AG09319 (cell line): Measurements from ENCODE around the gene RAVER1.
"Not testable (repeated sequence)": the region's sequence is repeated elsewhere in the genome, so short reads cannot be mapped to it uniquely, and the experiment has no call there.

Experiments used
- DNase-seq: peaks from one replicate; pipeline ENCODE4 v3.0.0-alpha.2; 2010; ENCODE audit warnings: low read depth; ENCODE audit errors: extremely low read depth
- CTCF ChIP-seq: IDR thresholded peaks from 2 replicates; pipeline ENCODE4 v1.5.1; 2011; ENCODE audit warnings: low read depth, mild to moderate bottlenecking, inconsistent platforms, low read length, moderate library complexity

The RAVER1 gene

GRCh38 chr19:10372690-10373089 lies 39.4 kb upstream of the RAVER1 start:
- no peak for DNase-seq
- TF ChIP-seq CTCF = no peak

- DNase-seq = no peak
- TF ChIP-seq CTCF = no peak
Observed at GRCh38 chr19:10368101-10368803, 34.9 kb upstream of the RAVER1 start.

DNA sequence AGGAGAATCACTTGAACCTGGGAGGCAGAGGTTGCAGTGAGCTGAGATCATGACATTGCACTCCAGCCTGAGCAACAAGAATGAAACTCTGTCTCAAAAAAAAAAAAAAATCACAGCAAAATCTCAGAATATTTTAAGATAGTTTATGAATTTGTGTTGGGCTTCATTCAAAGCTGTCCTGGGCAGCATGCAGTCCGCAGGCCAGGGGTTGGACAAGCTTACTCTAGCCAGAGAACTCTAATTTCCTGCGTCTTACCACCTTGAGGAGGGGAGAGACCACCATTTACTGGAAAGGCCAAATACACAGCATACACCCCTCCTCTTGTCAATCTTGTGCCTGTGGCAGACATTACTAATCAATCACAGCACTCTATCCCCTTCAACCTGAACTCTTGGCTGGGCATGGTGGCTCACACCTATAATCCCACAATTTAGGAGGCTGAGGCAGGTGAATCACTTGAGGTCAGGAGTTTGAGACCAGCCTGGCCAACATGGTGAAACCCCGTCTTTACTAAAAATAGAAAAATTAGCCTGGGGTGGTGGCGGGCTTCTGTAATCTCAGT lies 33.7 kb upstream of the RAVER1 start:
- DNase-seq = not testable (repeated sequence)

DNA sequence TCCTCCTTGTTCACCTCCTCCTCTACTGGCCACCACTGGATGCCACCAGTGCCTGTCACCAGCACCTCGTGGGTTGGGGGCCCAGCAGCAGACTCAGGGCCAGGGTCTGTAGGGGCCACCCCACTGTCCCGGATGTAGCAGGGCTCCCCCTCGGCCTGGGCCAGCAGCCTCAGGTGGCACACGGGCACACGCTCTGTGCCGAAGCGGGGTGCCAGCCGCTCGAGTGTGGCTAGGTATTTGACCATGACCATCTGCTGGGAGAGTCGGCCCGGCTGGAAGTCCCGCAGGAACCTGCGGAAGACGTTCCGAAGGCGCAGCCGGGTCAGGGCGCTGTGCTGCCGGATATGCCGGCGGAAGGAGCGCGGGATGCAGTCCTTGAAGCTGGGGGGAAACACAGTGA lies 32.2 kb upstream of the RAVER1 start:
- no peak for TF ChIP-seq CTCF
- DNase-seq = no peak

DNA sequence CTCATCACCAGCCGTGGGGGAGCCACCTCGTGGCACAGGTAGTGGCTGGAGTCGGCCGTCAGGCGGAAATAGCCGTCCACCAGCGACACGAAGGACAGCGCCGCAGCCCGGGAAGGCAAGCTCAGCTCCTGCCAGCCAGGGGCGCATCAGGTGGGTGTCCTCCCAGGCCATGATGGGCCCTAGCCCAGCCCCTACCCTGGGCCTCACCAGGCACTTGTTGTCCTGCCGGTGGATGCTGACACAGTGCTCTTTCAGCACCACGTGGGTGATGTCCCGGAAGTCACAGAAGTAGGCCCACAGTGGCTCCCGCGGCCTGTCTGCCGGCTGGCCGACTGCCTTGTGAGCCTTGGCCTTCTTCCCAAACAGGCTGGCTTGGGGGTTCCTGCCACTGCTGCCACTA lies 31.3 kb upstream of the RAVER1 start:
- no peak for DNase-seq

DNA sequence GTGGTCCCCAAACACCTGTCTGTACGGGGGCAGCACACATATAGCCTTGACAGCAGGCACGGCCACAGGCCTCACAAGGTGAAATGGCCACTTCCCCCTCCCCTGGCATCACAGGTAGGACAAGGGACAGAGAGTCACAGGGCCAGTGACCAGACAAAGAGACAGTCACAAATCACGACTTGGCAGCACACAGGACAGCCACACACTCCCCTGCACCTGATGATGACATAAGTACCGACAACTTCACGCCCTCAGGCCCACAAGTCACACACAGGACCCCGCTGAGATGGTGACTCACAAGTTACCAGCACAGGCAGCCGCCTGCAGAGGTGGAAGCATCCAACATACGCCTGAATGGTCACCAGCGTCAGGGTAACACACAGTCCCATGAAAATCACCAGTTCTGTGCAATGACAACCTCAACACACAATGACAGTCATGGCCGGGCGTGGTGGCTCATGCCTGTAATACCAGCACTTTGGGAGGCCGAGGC lies 30.5 kb upstream of the RAVER1 start:
- no peak for TF ChIP-seq CTCF
- DNase-seq = no peak

More for the DNA sequence above, 31.3 kb upstream of the RAVER1 start:
- no peak for TF ChIP-seq CTCF

- TF ChIP-seq CTCF = no peak
- no peak for DNase-seq
Observed at GRCh38 chr19:10362259-10362658, 28.9 kb upstream of the RAVER1 start.
